ENCODE results near the gene PITX1.

The PITX1 gene

GRCh38 chr5:135069016-135069770 lies 35.2 kb upstream of the PITX1 start:
- no peaks in the 10 kb centered on the region for H3K9me3 ChIP-seq (ENCODE audit: control insufficient read depth, low read length)
- no peak overlapping the region for H2BK12ac ChIP-seq (ENCODE audit: low read length in 2 of 2)
- H2BK120ac ChIP-seq (ENCODE audit: low read depth, low read length) = no peak overlapping the region
- no peak overlapping the region for H3K23ac ChIP-seq (ENCODE audit: low read length in 2 of 2)
- H3K27me3 ChIP-seq (ENCODE audit: control insufficient read depth in 1 of 2, insufficient read depth in 1 of 2, low read length in 2 of 2) = peaks cover 73 to 74% of the 10 kb centered on the region in 2 experiments
- no peak overlapping the region for H4K8ac ChIP-seq (ENCODE audit: low read length)
- H2BK15ac ChIP-seq (ENCODE audit: low read depth, poor library complexity, severe bottlenecking) = no peak overlapping the region
- no peaks in the 10 kb centered on the region for H3K79me1 ChIP-seq (replicated peaks; ENCODE audit: low read length, poor library complexity, severe bottlenecking)
- H3K14ac ChIP-seq (ENCODE audit: low read length in 2 of 2) = no peak overlapping the region
- H3K36me3 ChIP-seq (ENCODE audit: control insufficient read depth in 1 of 2, insufficient read depth in 2 of 2, low read depth in 1 of 2, low read length in 2 of 2) = no peaks in the 10 kb centered on the region
- no peak overlapping the region for H3K4ac ChIP-seq (ENCODE audit: low read depth in 1 of 2, low read length in 2 of 2)
- H4K91ac ChIP-seq (ENCODE audit: low read length) = peak overlapping the region; percentile 58
- no peak overlapping the region for H3K27ac ChIP-seq (ENCODE audit: low read length, poor library complexity, severe bottlenecking)
- no peak for DNase-seq
- H3K4me2 ChIP-seq (ENCODE audit: low read length, poor library complexity, severe bottlenecking) = no peak overlapping the region
- H3K4me1 ChIP-seq (ENCODE audit: control insufficient read depth, insufficient read depth, low read depth, low read length) = no peaks in the 10 kb centered on the region
- no peak overlapping the region for H2BK5ac ChIP-seq (ENCODE audit: low read depth, low read length, poor library complexity, severe bottlenecking)
- WGBS = 85% methylated on average over 15 of the region's 15 CpGs
- H3K18ac ChIP-seq (ENCODE audit: low read depth in 1 of 2, low read length in 2 of 2) = no peak overlapping the region
- H3K9ac ChIP-seq (ENCODE audit: low read length) = no peak overlapping the region
- H3K4me3 ChIP-seq (ENCODE audit: insufficient read depth in 1 of 2, low read depth in 1 of 2, low read length in 2 of 2) = no peak overlapping the region
- H2AFZ ChIP-seq (ENCODE audit: low read depth, low read length) = no peak overlapping the region
- no peak overlapping the region for H2AK5ac ChIP-seq (ENCODE audit: low read length, severe bottlenecking)

- no peaks in the 10 kb centered on the region for H3K79me1 ChIP-seq (replicated peaks; ENCODE audit: low read length, poor library complexity, severe bottlenecking)
- H2BK15ac ChIP-seq (ENCODE audit: low read depth, poor library complexity, severe bottlenecking) = no peak overlapping the region
- H3K4me1 ChIP-seq (ENCODE audit: control insufficient read depth, insufficient read depth, low read depth, low read length) = no peaks in the 10 kb centered on the region
- peaks cover 78 to 81% of the 10 kb centered on the region in 2 experiments for H3K27me3 ChIP-seq (ENCODE audit: control insufficient read depth in 1 of 2, insufficient read depth in 1 of 2, low read length in 2 of 2)
- H3K23ac ChIP-seq (ENCODE audit: low read length in 2 of 2) = no peak overlapping the region
- no peak overlapping the region for H2BK120ac ChIP-seq (ENCODE audit: low read depth, low read length)
- no peak overlapping the region for H2AK5ac ChIP-seq (ENCODE audit: low read length, severe bottlenecking)
- H2BK5ac ChIP-seq (ENCODE audit: low read depth, low read length, poor library complexity, severe bottlenecking) = no peak overlapping the region
- no peak overlapping the region for H3K14ac ChIP-seq (ENCODE audit: low read length in 2 of 2)
- H2AFZ ChIP-seq (ENCODE audit: low read depth, low read length) = no peak overlapping the region
- no peak overlapping the region for H3K4me3 ChIP-seq (ENCODE audit: insufficient read depth in 1 of 2, low read depth in 1 of 2, low read length in 2 of 2)
- no peak overlapping the region for H3K18ac ChIP-seq (ENCODE audit: low read depth in 1 of 2, low read length in 2 of 2)
- WGBS = 76% methylated on average over 9 of the region's 9 CpGs
- no peaks in the 10 kb centered on the region for H3K9me3 ChIP-seq (ENCODE audit: control insufficient read depth, low read length)
- no peak overlapping the region for H3K27ac ChIP-seq (ENCODE audit: low read length, poor library complexity, severe bottlenecking)
- peak overlapping the region; percentile 16 for H4K8ac ChIP-seq (ENCODE audit: low read length)
- H3K4ac ChIP-seq (ENCODE audit: low read depth in 1 of 2, low read length in 2 of 2) = no peak overlapping the region
- no peak for DNase-seq
- H4K91ac ChIP-seq (ENCODE audit: low read length) = no peak overlapping the region
- H2BK12ac ChIP-seq (ENCODE audit: low read length in 2 of 2) = no peak overlapping the region
- no peaks in the 10 kb centered on the region for H3K36me3 ChIP-seq (ENCODE audit: control insufficient read depth in 1 of 2, insufficient read depth in 2 of 2, low read depth in 1 of 2, low read length in 2 of 2)
- no peak overlapping the region for H3K4me2 ChIP-seq (ENCODE audit: low read length, poor library complexity, severe bottlenecking)
- H3K9ac ChIP-seq (ENCODE audit: low read length) = no peak overlapping the region
These were observed 33.6 kb upstream of the PITX1 start for GRCh38 chr5:135067587-135067986.

GRCh38 chr5:135066781-135067180 lies 32.8 kb upstream of the PITX1 start:
- no peaks in the 10 kb centered on the region for H3K4me1 ChIP-seq (ENCODE audit: control insufficient read depth, insufficient read depth, low read depth, low read length)
- no peak overlapping the region for H4K91ac ChIP-seq (ENCODE audit: low read length)
- H3K9ac ChIP-seq (ENCODE audit: low read length) = no peak overlapping the region
- H2AK5ac ChIP-seq (ENCODE audit: low read length, severe bottlenecking) = no peak overlapping the region
- no peaks in the 10 kb centered on the region for H3K36me3 ChIP-seq (ENCODE audit: control insufficient read depth in 1 of 2, insufficient read depth in 2 of 2, low read depth in 1 of 2, low read length in 2 of 2)
- no peak overlapping the region for H2BK12ac ChIP-seq (ENCODE audit: low read length in 2 of 2)
- no peak overlapping the region for H3K23ac ChIP-seq (ENCODE audit: low read length in 2 of 2)
- H3K14ac ChIP-seq (ENCODE audit: low read length in 2 of 2) = peak overlapping the region in 1 of 2 experiments; percentile 82
- H2AFZ ChIP-seq (ENCODE audit: low read depth, low read length) = no peak overlapping the region
- 97% methylated on average over 3 of the region's 5 CpGs for WGBS
- no peak overlapping the region for H3K4me3 ChIP-seq (ENCODE audit: insufficient read depth in 1 of 2, low read depth in 1 of 2, low read length in 2 of 2)
- no peak overlapping the region for H2BK5ac ChIP-seq (ENCODE audit: low read depth, low read length, poor library complexity, severe bottlenecking)
- H3K4ac ChIP-seq (ENCODE audit: low read depth in 1 of 2, low read length in 2 of 2) = no peak overlapping the region
- no peak overlapping the region for H4K8ac ChIP-seq (ENCODE audit: low read length)
- no peaks in the 10 kb centered on the region for H3K9me3 ChIP-seq (ENCODE audit: control insufficient read depth, low read length)
- DNase-seq = no peak
- peak overlapping the region; percentile 17 for H2BK15ac ChIP-seq (ENCODE audit: low read depth, poor library complexity, severe bottlenecking)
- H3K27ac ChIP-seq (ENCODE audit: low read length, poor library complexity, severe bottlenecking) = no peak overlapping the region
- no peak overlapping the region for H2BK120ac ChIP-seq (ENCODE audit: low read depth, low read length)
- H3K79me1 ChIP-seq (replicated peaks; ENCODE audit: low read length, poor library complexity, severe bottlenecking) = no peaks in the 10 kb centered on the region
- H3K27me3 ChIP-seq (ENCODE audit: control insufficient read depth in 1 of 2, insufficient read depth in 1 of 2, low read length in 2 of 2) = peaks cover 75 to 81% of the 10 kb centered on the region in 2 experiments
- no peak overlapping the region for H3K4me2 ChIP-seq (ENCODE audit: low read length, poor library complexity, severe bottlenecking)
- no peak overlapping the region for H3K18ac ChIP-seq (ENCODE audit: low read depth in 1 of 2, low read length in 2 of 2)

- DNase-seq = no peak
- H3K27ac ChIP-seq (ENCODE audit: low read length, poor library complexity, severe bottlenecking) = no peak overlapping the region
- no peak overlapping the region for H2BK120ac ChIP-seq (ENCODE audit: low read depth, low read length)
- H2BK5ac ChIP-seq (ENCODE audit: low read depth, low read length, poor library complexity, severe bottlenecking) = no peak overlapping the region
- no peak overlapping the region for H2AFZ ChIP-seq (ENCODE audit: low read depth, low read length)
- WGBS = 84% methylated on average over 14 of the region's 16 CpGs
- H2BK12ac ChIP-seq (ENCODE audit: low read length in 2 of 2) = no peak overlapping the region
- H3K4me3 ChIP-seq (ENCODE audit: insufficient read depth in 1 of 2, low read depth in 1 of 2, low read length in 2 of 2) = no peak overlapping the region
- no peaks in the 10 kb centered on the region for H3K9me3 ChIP-seq (ENCODE audit: control insufficient read depth, low read length)
- H3K79me1 ChIP-seq (replicated peaks; ENCODE audit: low read length, poor library complexity, severe bottlenecking) = no peaks in the 10 kb centered on the region
- no peak overlapping the region for H3K4me2 ChIP-seq (ENCODE audit: low read length, poor library complexity, severe bottlenecking)
- H3K23ac ChIP-seq (ENCODE audit: low read length in 2 of 2) = no peak overlapping the region
- no peak overlapping the region for H2BK15ac ChIP-seq (ENCODE audit: low read depth, poor library complexity, severe bottlenecking)
- H4K8ac ChIP-seq (ENCODE audit: low read length) = no peak overlapping the region
- no peak overlapping the region for H3K18ac ChIP-seq (ENCODE audit: low read depth in 1 of 2, low read length in 2 of 2)
- H4K91ac ChIP-seq (ENCODE audit: low read length) = peak overlapping the region; percentile 41
- H3K27me3 ChIP-seq (ENCODE audit: control insufficient read depth in 1 of 2, insufficient read depth in 1 of 2, low read length in 2 of 2) = peaks cover 65 to 83% of the 10 kb centered on the region in 2 experiments
- H2AK5ac ChIP-seq (ENCODE audit: low read length, severe bottlenecking) = no peak overlapping the region
- H3K14ac ChIP-seq (ENCODE audit: low read length in 2 of 2) = peak overlapping the region in 1 of 2 experiments; percentile 55
- no peaks in the 10 kb centered on the region for H3K36me3 ChIP-seq (ENCODE audit: control insufficient read depth in 1 of 2, insufficient read depth in 2 of 2, low read depth in 1 of 2, low read length in 2 of 2)
- no peak overlapping the region for H3K4ac ChIP-seq (ENCODE audit: low read depth in 1 of 2, low read length in 2 of 2)
- no peaks in the 10 kb centered on the region for H3K4me1 ChIP-seq (ENCODE audit: control insufficient read depth, insufficient read depth, low read depth, low read length)
- no peak overlapping the region for H3K9ac ChIP-seq (ENCODE audit: low read length)
These were observed 31.6 kb upstream of the PITX1 start for GRCh38 chr5:135065306-135066265.
